WTC11 (cell line): ENCODE measurements around the gene RAPGEF2. TPM values are rescaled to one million over a fixed set of nuclear protein-coding genes. Genes with fewer than 3 reads are reported as not detected.
A peak's percentile ranks its signal among the peaks of the same experiment; 100 is the strongest.

Source experiments
- ATAC-seq: fragments of 200-7000 bp; cut with Tn5 transposase; 2 replicates; pipeline ENCODE4 v1.10.0; 2021; ENCODE audit warnings: mild to moderate bottlenecking, moderate library complexity
- CTCF ChIA-PET: fragments of 300-600 bp; sonication (Branson Sonifier 250); formaldehyde crosslinking; loops from one replicate; lab custom pipeline; 2021; ENCODE audit warnings: antibody characterized with exemption; lab: Charles Lee
- POLR2A ChIA-PET: fragments of 350-600 bp; sonication (Branson Sonifier 250); formaldehyde crosslinking; loops from one replicate; lab custom pipeline; 2021; ENCODE audit warnings: antibody characterized with exemption; lab: Charles Lee
- DNase-seq: peaks from one replicate; pipeline ENCODE4 v3.0.0; 2021; ENCODE audit warnings: low spot score
- H3K27ac Mint-ChIP-seq: 2 replicates; pipeline ENCODE4 v1.8.0; 2021; ENCODE audit warnings: mixed read lengths
- H3K27me3 Mint-ChIP-seq: 2 replicates; pipeline ENCODE4 v1.8.0; 2021; ENCODE audit warnings: low read depth, mild to moderate bottlenecking, moderate library complexity, mixed read lengths
- H3K36me3 Mint-ChIP-seq: 2 replicates; pipeline ENCODE4 v1.8.0; 2021; ENCODE audit warnings: mixed read lengths
- H3K4me1 Mint-ChIP-seq: 2 replicates; pipeline ENCODE4 v1.8.0; 2022; ENCODE audit warnings: mixed read lengths
- H3K4me3 Mint-ChIP-seq: 2 replicates; pipeline ENCODE4 v1.8.0; 2021; ENCODE audit warnings: mild to moderate bottlenecking, moderate library complexity, mixed read lengths
- H3K9me3 Mint-ChIP-seq: 2 replicates; pipeline ENCODE4 v1.8.0; 2021; ENCODE audit warnings: mixed read lengths
- CBFB ChIP-seq: sonication (generic); formaldehyde crosslinking; IDR thresholded peaks from 2 replicates; pipeline ENCODE4 v1.8.1; 2022; ENCODE audit warnings: mild to moderate bottlenecking, low read depth, missing genetic modification reagents
- E2F1 ChIP-seq: sonication (generic); formaldehyde crosslinking; IDR thresholded peaks from 2 replicates; pipeline ENCODE4 v1.8.0; 2022; ENCODE audit warnings: mild to moderate bottlenecking, missing genetic modification reagents
- E2F4 ChIP-seq: sonication (generic); formaldehyde crosslinking; IDR thresholded peaks from 2 replicates; pipeline ENCODE4 v1.8.1; 2022; ENCODE audit warnings: low read depth, mild to moderate bottlenecking, moderate library complexity, missing genetic modification reagents, borderline replicate concordance
- E2F5 ChIP-seq: sonication (generic); formaldehyde crosslinking; IDR thresholded peaks from 2 replicates; pipeline ENCODE4 v1.8.1; 2022; ENCODE audit warnings: mild to moderate bottlenecking, moderate library complexity, missing genetic modification reagents
- ELF4 ChIP-seq: sonication (generic); formaldehyde crosslinking; IDR thresholded peaks from 2 replicates; pipeline ENCODE4 v1.8.1; 2022; ENCODE audit warnings: low read depth, mild to moderate bottlenecking, moderate library complexity, missing genetic modification reagents
- ETV6 ChIP-seq: sonication (generic); formaldehyde crosslinking; IDR thresholded peaks from 2 replicates; pipeline ENCODE4 v1.8.1; 2022; ENCODE audit warnings: mild to moderate bottlenecking, missing genetic modification reagents
- FOXJ3 ChIP-seq: sonication (generic); formaldehyde crosslinking; IDR thresholded peaks from 2 replicates; pipeline ENCODE4 v1.9.0; 2021; ENCODE audit warnings: missing genetic modification reagents, mild to moderate bottlenecking, borderline replicate concordance
- FOXK1 ChIP-seq: sonication (generic); formaldehyde crosslinking; IDR thresholded peaks from 2 replicates; pipeline ENCODE4 v1.8.0; 2022; ENCODE audit warnings: mild to moderate bottlenecking, moderate library complexity, missing genetic modification reagents
- GABPB1 ChIP-seq: sonication (generic); formaldehyde crosslinking; IDR thresholded peaks from 2 replicates; pipeline ENCODE4 v1.8.1; 2023; ENCODE audit warnings: mild to moderate bottlenecking, missing genetic modification reagents
- GTF2I ChIP-seq: fragments of 250-450 bp; sonication (Bioruptor Pico); conservative IDR thresholded peaks from 2 replicates; pipeline ENCODE4 v1.4.0; 2021; ENCODE audit warnings: mild to moderate bottlenecking
- IRF1 ChIP-seq: sonication (generic); formaldehyde crosslinking; IDR thresholded peaks from 2 replicates; pipeline ENCODE4 v1.8.0; 2023; ENCODE audit warnings: missing genetic modification reagents
- NFATC4 ChIP-seq: fragments of 250-450 bp; sonication (Bioruptor Pico); IDR thresholded peaks from 2 replicates; pipeline ENCODE4 v1.9.0; 2021; ENCODE audit warnings: mild to moderate bottlenecking
- NFYB ChIP-seq: sonication (generic); formaldehyde crosslinking; conservative IDR thresholded peaks from 2 replicates; pipeline ENCODE4 v1.8.0; 2022; ENCODE audit warnings: low read depth, missing genetic modification reagents
- SMAD4 ChIP-seq: sonication (generic); formaldehyde crosslinking; IDR thresholded peaks from 2 replicates; pipeline ENCODE4 v1.8.0; 2022; ENCODE audit warnings: mild to moderate bottlenecking, missing genetic modification reagents
- TP53 ChIP-seq: sonication (generic); formaldehyde crosslinking; IDR thresholded peaks from 2 replicates; pipeline ENCODE4 v1.8.1; 2023; ENCODE audit warnings: mild to moderate bottlenecking, missing genetic modification reagents
- USF1 ChIP-seq: sonication (generic); formaldehyde crosslinking; IDR thresholded peaks from 2 replicates; pipeline ENCODE4 v1.8.0; 2022; ENCODE audit warnings: mild to moderate bottlenecking, missing genetic modification reagents
- ZBTB43 ChIP-seq: sonication (generic); formaldehyde crosslinking; IDR thresholded peaks from 2 replicates; pipeline ENCODE4 v1.8.1; 2023; ENCODE audit warnings: mild to moderate bottlenecking, missing genetic modification reagents
- ZNF121 ChIP-seq: sonication (generic); formaldehyde crosslinking; IDR thresholded peaks from 2 replicates; pipeline ENCODE4 v1.8.0; 2023; ENCODE audit warnings: missing genetic modification reagents
- ZNF232 ChIP-seq: sonication (generic); formaldehyde crosslinking; IDR thresholded peaks from 2 replicates; pipeline ENCODE4 v1.8.0; 2022; ENCODE audit warnings: mild to moderate bottlenecking, missing genetic modification reagents
- ZNF281 ChIP-seq: sonication (generic); formaldehyde crosslinking; IDR thresholded peaks from 2 replicates; pipeline ENCODE4 v1.8.0; 2023; ENCODE audit warnings: mild to moderate bottlenecking, missing genetic modification reagents
- ZNF671 ChIP-seq: fragments of 250-450 bp; sonication (Bioruptor Pico); IDR thresholded peaks from 2 replicates; pipeline ENCODE4 v1.8.0; 2021; ENCODE audit warnings: mild to moderate bottlenecking
- total RNA-seq: library from RNA; stranded (reverse); gene quantifications from 3 replicates; pipeline ENCODE4 v1.2.3, GENCODE V29; 2021

Gene RAPGEF2
- total RNA-seq, 1 experiment from 2014 or later = 40.6 TPM

- H3K36me3 Mint-ChIP-seq = no peaks in the 10 kb centered on the region
- CTCF ChIA-PET = interaction anchor here (1.1 to 1.2 kb wide), 2 partner anchors 341 to 351 kb away, joined by 3 read pairs; no protein-coding TSS in a partner anchor
- peaks cover 34% of the 10 kb centered on the region for H3K4me1 Mint-ChIP-seq
- no peak for DNase-seq
- peak overlapping the region; percentile 75 for H3K27ac Mint-ChIP-seq
- ATAC-seq = peak; percentile 22
- no peak for TF ChIP-seq CBFB (CRISPR knock-in tag)
- TF ChIP-seq SMAD4 (CRISPR knock-in tag) = no peak
- no peak for TF ChIP-seq E2F4 (CRISPR knock-in tag)
- no peak for TF ChIP-seq IRF1 (CRISPR knock-in tag)
- POLR2A ChIA-PET = no interaction called here
- H3K4me3 Mint-ChIP-seq = no peak overlapping the region
- H3K27me3 Mint-ChIP-seq = no peaks in the 10 kb centered on the region
- H3K9me3 Mint-ChIP-seq = no peaks in the 10 kb centered on the region
Measured at GRCh38 chr4:159197885-159198269, 95.0 kb downstream of the RAPGEF2 start.

GRCh38 chr4:159199826-159200225 is 96.9 kb downstream of the RAPGEF2 start:
- no peak overlapping the region for H3K27ac Mint-ChIP-seq
- no peak for DNase-seq
- POLR2A ChIA-PET = no interaction called here
- H3K9me3 Mint-ChIP-seq = no peaks in the 10 kb centered on the region
- H3K36me3 Mint-ChIP-seq = no peaks in the 10 kb centered on the region
- H3K4me1 Mint-ChIP-seq = peaks cover 52% of the 10 kb centered on the region
- ATAC-seq = no peak
- no peak overlapping the region for H3K4me3 Mint-ChIP-seq
- CTCF ChIA-PET = no interaction called here
- H3K27me3 Mint-ChIP-seq = no peaks in the 10 kb centered on the region
- TF ChIP-seq ZNF121 (CRISPR knock-in tag) (no peak), ZNF281 (CRISPR knock-in tag) (no peak)

GRCh38 chr4:159201168-159201567 is 98.3 kb downstream of the RAPGEF2 start:
- Mint-ChIP-seq H3K9me3 (no peaks in the 10 kb centered on the region), H3K27ac (no peak overlapping the region), H3K4me3 (no peak overlapping the region), H3K4me1 (peaks cover 61% of the 10 kb centered on the region), H3K27me3 (no peaks in the 10 kb centered on the region), H3K36me3 (no peaks in the 10 kb centered on the region)
- DNase-seq (no peak), ATAC-seq (no peak)
- CTCF ChIA-PET = interaction anchor here (1.3 kb wide), 1 partner anchor 305 kb away, joined by 4 read pairs; no protein-coding TSS in a partner anchor
- POLR2A ChIA-PET = no interaction called here
- TF ChIP-seq NFYB (CRISPR knock-in tag) (no peak), ZNF671 (no peak)
- TF ChIP-seq, all 79 proteins: peak for 0

GRCh38 chr4:159204566-159204965 is 101.7 kb downstream of the RAPGEF2 start:
- DNase-seq = no peak
- TF ChIP-seq FOXJ3 (CRISPR knock-in tag) (no peak), ELF4 (no peak), E2F5 (CRISPR knock-in tag) (no peak), FOXK1 (CRISPR knock-in tag) (no peak), E2F1 (CRISPR knock-in tag) (no peak), ZNF232 (no peak), ZBTB43 (CRISPR knock-in tag) (no peak), GTF2I (CRISPR knock-in tag) (no peak), GABPB1 (CRISPR knock-in tag) (no peak), NFATC4 (CRISPR knock-in tag) (no peak), USF1 (CRISPR knock-in tag) (no peak), ETV6 (CRISPR knock-in tag) (no peak), TP53 (CRISPR knock-in tag) (no peak)
- Mint-ChIP-seq H3K27ac (0 out of 2 replicates have a peak overlapping the region, but pooled peaks have one; percentile 65), H3K27me3 (no peaks in the 10 kb centered on the region), H3K9me3 (no peaks in the 10 kb centered on the region), H3K4me1 (peaks cover 46% of the 10 kb centered on the region), H3K36me3 (no peaks in the 10 kb centered on the region), H3K4me3 (no peak overlapping the region)
- ChIA-PET POLR2A (no interaction called here), CTCF (interaction anchor here (3.9 kb wide), 1 partner anchor 13 kb away, joined by 20 read pairs; no protein-coding TSS in a partner anchor)
- no peak for ATAC-seq
